Ishikawa (cell line): ENCODE results near the gene HARS1.

Experiments used
- CEBPB ChIP-seq: IDR thresholded peaks from 2 replicates; pipeline ENCODE4 v1.6.1; 2012
- CREB1 ChIP-seq: IDR thresholded peaks from 2 replicates; pipeline ENCODE4 v1.6.1; 2012; ENCODE audit warnings: low read depth
- EGR1 ChIP-seq: IDR thresholded peaks from 2 replicates; pipeline ENCODE4 v1.6.1; 2012
- EP300 ChIP-seq: IDR thresholded peaks from 2 replicates; pipeline ENCODE4 v1.6.1; 2012; ENCODE audit warnings: borderline replicate concordance
- FOXM1 ChIP-seq: IDR thresholded peaks from 2 replicates; pipeline ENCODE4 v1.6.1; 2012; ENCODE audit warnings: low read depth, borderline replicate concordance
- NFIC ChIP-seq: IDR thresholded peaks from 2 replicates; pipeline ENCODE4 v1.6.1; 2012
- RAD21 ChIP-seq: IDR thresholded peaks from 2 replicates; pipeline ENCODE4 v1.6.1; 2012; ENCODE audit warnings: low read depth
- TAF1 ChIP-seq: IDR thresholded peaks from 2 replicates; pipeline ENCODE4 v1.6.1; 2012; ENCODE audit warnings: low read depth, mild to moderate bottlenecking
- TCF12 ChIP-seq: IDR thresholded peaks from 2 replicates; pipeline ENCODE4 v1.6.1; 2012; ENCODE audit warnings: low read depth
- TEAD4 ChIP-seq: IDR thresholded peaks from 2 replicates; pipeline ENCODE4 v1.6.1; 2012
- USF1 ChIP-seq: IDR thresholded peaks from 2 replicates; pipeline ENCODE4 v1.6.1; 2012
- YY1 ChIP-seq: IDR thresholded peaks from 2 replicates; pipeline ENCODE4 v1.6.1; 2012; ENCODE audit warnings: low read depth
- ZBTB7A ChIP-seq: IDR thresholded peaks from 2 replicates; pipeline ENCODE4 v1.6.1; 2012; ENCODE audit warnings: low read depth
- TF ChIP-seq, protein P1 (sequence below): IDR thresholded peaks from 2 replicates; pipeline ENCODE4 v1.6.1; 2012
- TF ChIP-seq, protein P2 (sequence below): IDR thresholded peaks from 2 replicates; pipeline ENCODE4 v1.6.1; 2012; ENCODE audit warnings: low read depth, mild to moderate bottlenecking

The HARS1 gene

DNA sequence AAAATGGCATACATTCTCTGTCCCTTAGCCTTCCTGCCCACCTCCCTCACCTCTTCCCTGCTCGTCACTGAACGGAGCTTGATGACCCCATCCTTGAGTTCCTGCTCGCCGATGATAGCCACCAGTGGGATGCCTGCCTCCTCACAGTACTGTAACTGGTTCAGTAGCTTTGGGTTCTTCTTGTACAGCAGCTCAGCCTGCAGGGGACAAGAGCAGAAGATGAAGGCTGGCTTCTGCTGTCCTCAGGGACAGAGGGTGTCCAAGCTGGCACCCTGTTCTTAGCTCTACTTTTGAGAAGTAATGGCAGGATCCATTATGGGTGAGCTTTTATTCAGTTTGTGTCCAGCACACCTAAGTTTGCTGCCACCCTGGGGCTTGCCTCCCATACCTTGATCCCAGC lies 16.5 kb downstream of the HARS1 start:
- no peak for TF ChIP-seq CREB1
- TF ChIP-seq, protein P1, sequence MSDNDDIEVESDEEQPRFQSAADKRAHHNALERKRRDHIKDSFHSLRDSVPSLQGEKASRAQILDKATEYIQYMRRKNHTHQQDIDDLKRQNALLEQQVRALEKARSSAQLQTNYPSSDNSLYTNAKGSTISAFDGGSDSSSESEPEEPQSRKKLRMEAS, result no peak
- no peak for TF ChIP-seq CEBPB
- TF ChIP-seq FOXM1, result no peak
- no peak for TF ChIP-seq NFIC
- TF ChIP-seq YY1, result no peak
- no peak for TF ChIP-seq TAF1
- no peak for TF ChIP-seq ZBTB7A
- no peak for TF ChIP-seq USF1
- no peak for TF ChIP-seq EGR1
- no peak for TF ChIP-seq TEAD4
- TF ChIP-seq TCF12, result no peak
- TF ChIP-seq RAD21, result no peak
- TF ChIP-seq, protein P2, sequence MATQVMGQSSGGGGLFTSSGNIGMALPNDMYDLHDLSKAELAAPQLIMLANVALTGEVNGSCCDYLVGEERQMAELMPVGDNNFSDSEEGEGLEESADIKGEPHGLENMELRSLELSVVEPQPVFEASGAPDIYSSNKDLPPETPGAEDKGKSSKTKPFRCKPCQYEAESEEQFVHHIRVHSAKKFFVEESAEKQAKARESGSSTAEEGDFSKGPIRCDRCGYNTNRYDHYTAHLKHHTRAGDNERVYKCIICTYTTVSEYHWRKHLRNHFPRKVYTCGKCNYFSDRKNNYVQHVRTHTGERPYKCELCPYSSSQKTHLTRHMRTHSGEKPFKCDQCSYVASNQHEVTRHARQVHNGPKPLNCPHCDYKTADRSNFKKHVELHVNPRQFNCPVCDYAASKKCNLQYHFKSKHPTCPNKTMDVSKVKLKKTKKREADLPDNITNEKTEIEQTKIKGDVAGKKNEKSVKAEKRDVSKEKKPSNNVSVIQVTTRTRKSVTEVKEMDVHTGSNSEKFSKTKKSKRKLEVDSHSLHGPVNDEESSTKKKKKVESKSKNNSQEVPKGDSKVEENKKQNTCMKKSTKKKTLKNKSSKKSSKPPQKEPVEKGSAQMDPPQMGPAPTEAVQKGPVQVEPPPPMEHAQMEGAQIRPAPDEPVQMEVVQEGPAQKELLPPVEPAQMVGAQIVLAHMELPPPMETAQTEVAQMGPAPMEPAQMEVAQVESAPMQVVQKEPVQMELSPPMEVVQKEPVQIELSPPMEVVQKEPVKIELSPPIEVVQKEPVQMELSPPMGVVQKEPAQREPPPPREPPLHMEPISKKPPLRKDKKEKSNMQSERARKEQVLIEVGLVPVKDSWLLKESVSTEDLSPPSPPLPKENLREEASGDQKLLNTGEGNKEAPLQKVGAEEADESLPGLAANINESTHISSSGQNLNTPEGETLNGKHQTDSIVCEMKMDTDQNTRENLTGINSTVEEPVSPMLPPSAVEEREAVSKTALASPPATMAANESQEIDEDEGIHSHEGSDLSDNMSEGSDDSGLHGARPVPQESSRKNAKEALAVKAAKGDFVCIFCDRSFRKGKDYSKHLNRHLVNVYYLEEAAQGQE, result no peak
- TF ChIP-seq EP300, result no peak

DNA sequence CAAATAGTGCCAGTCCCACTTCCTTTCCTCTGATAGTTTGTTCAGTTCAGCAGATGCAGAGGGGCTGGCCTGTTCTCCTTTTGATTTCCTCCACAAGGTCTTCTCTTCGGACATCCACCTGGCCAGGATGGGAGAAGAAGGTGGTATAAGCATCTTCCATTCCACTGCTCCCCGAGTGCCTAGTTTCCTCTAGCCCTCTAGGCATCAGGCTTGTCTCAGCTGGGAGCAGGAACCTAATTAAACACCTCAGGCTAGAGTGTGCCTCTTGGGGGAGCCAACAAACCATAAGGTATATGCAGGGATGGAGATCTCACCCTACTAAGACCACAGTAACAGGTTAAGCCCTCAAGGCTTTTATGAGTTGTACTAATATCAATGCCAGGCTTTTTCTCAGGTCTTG lies 17.0 kb downstream of the HARS1 start:
- TF ChIP-seq TAF1 (no peak), RAD21 (no peak)

DNA sequence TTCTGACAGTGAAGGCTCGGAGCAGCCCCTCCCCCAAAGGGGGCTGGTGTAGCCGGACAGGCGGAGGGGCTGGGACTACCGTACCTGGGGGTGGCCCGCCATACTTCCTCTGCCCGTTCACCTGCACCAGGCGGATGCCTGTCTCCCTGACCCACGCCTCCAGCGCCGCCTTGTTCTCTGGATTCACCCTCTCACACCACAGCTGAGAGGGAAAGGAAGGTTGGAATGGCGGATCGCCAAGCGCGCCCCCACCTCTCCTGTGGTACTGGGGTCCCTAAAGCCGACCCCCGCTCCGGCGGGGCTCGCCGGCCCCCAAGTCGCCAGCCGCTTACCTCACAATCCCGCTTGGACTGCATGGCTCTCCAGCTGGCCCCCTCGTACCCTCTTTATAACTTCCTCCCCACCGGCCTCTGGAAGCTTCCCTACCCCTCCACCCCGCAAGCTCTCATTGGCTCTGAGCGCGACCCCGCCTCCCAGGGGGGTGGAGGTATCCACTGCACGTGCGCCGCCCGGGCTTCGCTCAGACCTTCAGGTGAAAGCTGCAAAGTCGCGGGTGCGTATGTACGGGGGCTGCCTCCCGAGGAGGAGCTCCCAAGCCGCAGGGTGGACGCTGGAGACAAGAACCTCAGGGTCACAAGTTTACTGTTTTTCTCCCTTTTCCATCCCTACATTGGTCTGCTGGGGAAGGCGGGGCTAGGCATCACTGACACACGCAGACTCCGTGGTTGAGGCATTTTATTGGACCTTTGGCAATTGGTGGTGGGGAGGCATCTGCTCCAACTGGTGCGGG lies 17.8 kb downstream of the HARS1 start, which contains the start of gene DND1:
Gene DND1, minus strand, starts transcription at position 390 of the 790 bp plus-strand sequence. Its CDS starts 34 bp downstream, at position 356.
- TF ChIP-seq EP300 (no peak), USF1 (no peak), TEAD4 (no peak), CREB1 (no peak), FOXM1 (no peak), NFIC (no peak), CEBPB (no peak), YY1 (no peak), TCF12 (no peak), ZBTB7A (no peak), TAF1 (no peak), RAD21 (no peak), EGR1 (no peak)
- TF ChIP-seq, protein P2, result no peak
- TF ChIP-seq, protein P1, result no peak

DNA sequence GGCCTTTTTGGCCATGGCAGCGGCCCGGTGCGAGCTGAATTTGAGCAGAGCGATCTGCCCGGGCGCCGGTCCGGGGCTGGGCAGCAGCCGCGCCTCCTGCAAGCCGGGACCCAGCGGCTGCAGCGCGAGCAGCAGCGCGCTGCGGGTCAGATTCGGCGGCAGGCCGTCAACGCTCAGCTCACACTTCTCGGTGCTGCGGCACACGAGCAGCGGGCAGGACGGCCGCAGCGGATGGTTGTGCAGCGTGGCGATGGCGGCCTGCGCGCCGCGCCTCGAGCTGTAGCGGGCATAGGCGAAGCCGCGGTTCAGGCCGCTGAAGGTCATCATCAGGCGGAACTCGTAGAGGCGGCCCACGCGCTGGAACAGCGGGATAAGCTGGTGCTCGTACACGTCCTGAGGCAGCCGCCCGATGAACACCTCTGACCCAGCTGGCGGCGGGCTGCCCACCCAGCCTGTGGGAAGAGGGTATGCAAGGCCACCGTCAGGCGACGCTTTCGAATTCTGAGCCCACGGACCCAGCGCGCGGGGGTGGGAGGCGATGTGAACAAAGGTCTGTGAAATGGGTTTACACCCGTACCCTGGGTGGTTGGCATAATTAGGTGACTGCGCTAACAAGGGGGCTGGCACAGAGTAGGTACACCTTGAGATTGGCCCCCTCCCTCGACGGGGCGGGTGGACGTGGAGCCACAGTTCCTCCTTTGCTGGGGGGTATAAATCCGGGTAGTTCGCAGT lies 18.5 kb downstream of the HARS1 start:
- TF ChIP-seq TCF12, result no peak
- no peak for TF ChIP-seq EP300
- TF ChIP-seq, protein P2, result no peak
- TF ChIP-seq YY1, result no peak
- TF ChIP-seq USF1, result no peak
- no peak for TF ChIP-seq EGR1
- TF ChIP-seq CREB1, result no peak
- TF ChIP-seq NFIC, result no peak
